H1 (cell line): ENCODE measurements around the gene BICRAL. TPM values are rescaled to one million over a fixed set of nuclear protein-coding genes. Genes with fewer than 3 reads are reported as not detected.

Experiments
- CTCF ChIA-PET: fragments of 300-600 bp; sonication (Branson Sonifier 250); formaldehyde crosslinking; loops from one replicate; lab custom pipeline; 2021; ENCODE audit not compliant: partially characterized antibody; lab: Charles Lee
- POLR2A ChIA-PET: fragments of 300-600 bp; sonication (Branson Sonifier 250); formaldehyde crosslinking; loops from one replicate; lab custom pipeline; 2021; ENCODE audit warnings: inconsistent platforms; ENCODE audit not compliant: partially characterized antibody; lab: Charles Lee
- DNase-seq, 2 experiments: peaks; one replicate each; pipeline versions ENCODE4 v3.0.0 to v3.0.0-alpha.2; 2010 to 2022; ENCODE audit warnings: low spot score in 2 of 2, low read depth in 1 of 2, mixed read lengths in 1 of 2
- FAIRE-seq: peaks from 2 replicates; lab custom pipeline; 2011; peaks lifted over from hg19 to GRCh38; lab: Jason Lieb, UNC
- H2AFZ ChIP-seq: 2 replicates; pipeline ENCODE4 v1.8.1; 2012; ENCODE audit warnings: low read length, inconsistent platforms
- H2AK5ac ChIP-seq: 2 replicates; pipeline ENCODE4 v1.6.1; 2013; ENCODE audit warnings: low read depth, low read length
- H2BK120ac ChIP-seq: replicated peaks from 2 replicates; pipeline ENCODE3; 2013; ENCODE audit warnings: low read depth, low read length, inconsistent platforms
- H2BK12ac ChIP-seq: 2 replicates; pipeline ENCODE4 v1.6.1; 2013; ENCODE audit warnings: low read depth, low read length
- H2BK15ac ChIP-seq: 2 replicates; pipeline ENCODE4 v1.6.1; 2013; ENCODE audit warnings: low read length
- H2BK20ac ChIP-seq: 2 replicates; pipeline ENCODE4 v1.6.1; 2013; ENCODE audit warnings: low read length
- H2BK5ac ChIP-seq: 2 replicates; pipeline ENCODE4 v1.6.1; 2013; ENCODE audit warnings: low read depth, low read length
- H3K14ac ChIP-seq: 2 replicates; pipeline ENCODE4 v1.6.1; 2013; ENCODE audit warnings: inconsistent platforms; ENCODE audit not compliant: insufficient read length
- H3K18ac ChIP-seq: 2 replicates; pipeline ENCODE4 v1.6.1; 2013; ENCODE audit warnings: low read length; ENCODE audit errors: extremely low read depth
- H3K23ac ChIP-seq: 2 replicates; pipeline ENCODE4 v1.6.1; 2013; ENCODE audit warnings: inconsistent platforms; ENCODE audit not compliant: insufficient read length
- H3K23me2 ChIP-seq: 2 replicates; pipeline ENCODE4 v1.6.1; 2013; ENCODE audit warnings: low read depth, low read length
- H3K27ac ChIP-seq: 2 replicates; pipeline ENCODE4 v1.6.1; 2011; ENCODE audit warnings: low read depth, low read length, inconsistent platforms
- H3K27me3 ChIP-seq, 4 experiments: replicated peaks in 1 of 4; 1 replicate in 1 of 4; 2 replicates in 3 of 4; pipeline versions ENCODE4 v1.6.1 to v1.8.1; 2011 to 2013; ENCODE audit warnings: low read length in 3 of 4, mild to moderate bottlenecking in 3 of 4, inconsistent platforms in 2 of 4, mixed read lengths in 2 of 4, moderate library complexity in 1 of 4; ENCODE audit not compliant: control insufficient read depth in 3 of 4, insufficient read depth in 3 of 4; ENCODE audit errors: extremely low read depth in 1 of 4
- H3K36me3 ChIP-seq, 4 experiments: 2 replicates each; pipeline versions ENCODE4 v1.6.1 to v1.8.1; 2011 to 2013; ENCODE audit warnings: mild to moderate bottlenecking in 4 of 4, low read length in 3 of 4, moderate library complexity in 2 of 4, control low read depth in 1 of 4, inconsistent platforms in 1 of 4; ENCODE audit not compliant: insufficient read depth in 4 of 4, control insufficient read depth in 2 of 4
- H3K4ac ChIP-seq: replicated peaks from 2 replicates; pipeline ENCODE3; 2013; ENCODE audit warnings: low read length, low read depth, mixed read lengths, inconsistent platforms; ENCODE audit not compliant: insufficient read length
- H3K4me1 ChIP-seq, 4 experiments: replicated peaks in 1 of 4; 1 replicate in 1 of 4; 2 replicates in 3 of 4; pipeline versions ENCODE4 v1.6.1 to v1.8.1; 2011 to 2013; ENCODE audit warnings: low read length in 3 of 4, inconsistent platforms in 2 of 4, mixed read lengths in 1 of 4; ENCODE audit not compliant: insufficient read depth in 4 of 4, control insufficient read depth in 3 of 4
- H3K4me2 ChIP-seq, 2 experiments: 2 replicates each; pipeline versions ENCODE4 v1.6.1 to v1.8.1; 2011 to 2013; ENCODE audit warnings: low read depth in 2 of 2, low read length in 2 of 2, control low read depth in 1 of 2, inconsistent platforms in 1 of 2, mild to moderate bottlenecking in 1 of 2; ENCODE audit not compliant: insufficient read depth in 1 of 2
- H3K4me3 ChIP-seq, 4 experiments: fragments of 200-600, 300-600 bp in 1 of 4; sonication (generic), shearing (Covaris generic), sonication (Bioruptor Twin) in 1 of 4; 2 replicates each; pipeline versions ENCODE4 v1.5.1 to v1.8.1; 2011 to 2016; ENCODE audit warnings: low read length in 4 of 4, low read depth in 3 of 4, control low read depth in 2 of 4, inconsistent platforms in 2 of 4, mild to moderate bottlenecking in 2 of 4, mixed read lengths in 1 of 4, moderate library complexity in 1 of 4; ENCODE audit not compliant: insufficient read depth in 2 of 4; ENCODE audit errors: extremely low read depth in 1 of 4
- H3K56ac ChIP-seq: replicated peaks from 2 replicates; pipeline ENCODE3; 2013; ENCODE audit warnings: low read depth, mild to moderate bottlenecking, mixed read lengths, low read length, inconsistent platforms; ENCODE audit not compliant: insufficient read length
- H3K79me1 ChIP-seq: 2 replicates; pipeline ENCODE4 v1.6.1; 2013; ENCODE audit warnings: low read depth, low read length, control low read depth
- H3K79me2 ChIP-seq, 2 experiments: 2 replicates each; pipeline versions ENCODE4 v1.6.1 to v1.8.1; 2012 to 2013; ENCODE audit warnings: low read length in 2 of 2, mild to moderate bottlenecking in 2 of 2, inconsistent platforms in 1 of 2; ENCODE audit not compliant: insufficient read depth in 2 of 2, control insufficient read depth in 1 of 2
- H3K9ac ChIP-seq, 4 experiments: replicated peaks in 1 of 4; 1 replicate in 1 of 4; 2 replicates in 3 of 4; pipeline versions ENCODE4 v1.6.1 to v1.8.1; 2011 to 2013; ENCODE audit warnings: low read depth in 3 of 4, low read length in 3 of 4, control low read depth in 2 of 4, mild to moderate bottlenecking in 2 of 4, moderate library complexity in 2 of 4, inconsistent platforms in 1 of 4; ENCODE audit errors: extremely low read depth in 1 of 4
- H3K9me3 ChIP-seq, 2 experiments: 2 replicates each; pipeline versions ENCODE4 v1.6.1 to v1.8.1; 2012 to 2013; ENCODE audit warnings: mild to moderate bottlenecking in 2 of 2, moderate library complexity in 2 of 2, control low read depth in 1 of 2, inconsistent platforms in 1 of 2, low read depth in 1 of 2, low read length in 1 of 2, mixed read lengths in 1 of 2; ENCODE audit not compliant: insufficient read depth in 2 of 2
- H4K20me1 ChIP-seq, 2 experiments: replicated peaks in 1 of 2; 2 replicates each; pipeline versions ENCODE3 to v1.8.1; 2011 to 2013; ENCODE audit warnings: inconsistent platforms in 2 of 2, low read length in 2 of 2, mild to moderate bottlenecking in 1 of 2; ENCODE audit not compliant: insufficient read depth in 2 of 2, control insufficient read depth in 1 of 2
- H4K5ac ChIP-seq: 2 replicates; pipeline ENCODE4 v1.6.1; 2013; ENCODE audit warnings: low read length, low read depth, mixed read lengths, inconsistent platforms; ENCODE audit not compliant: insufficient read length
- H4K8ac ChIP-seq: 2 replicates; pipeline ENCODE4 v1.8.0; 2013; ENCODE audit warnings: mild to moderate bottlenecking, moderate library complexity, low read length, inconsistent platforms; ENCODE audit not compliant: insufficient read depth; ENCODE audit errors: extremely low read depth
- H4K91ac ChIP-seq: replicated peaks from 2 replicates; pipeline ENCODE3; 2013; ENCODE audit warnings: low read length, mixed read lengths, inconsistent platforms; ENCODE audit not compliant: insufficient read length
- SRF ChIP-seq: IDR thresholded peaks from 2 replicates; pipeline ENCODE4 v1.6.1; 2011; ENCODE audit warnings: mild to moderate bottlenecking, low read depth, low read length, moderate library complexity
- WGBS, 2 experiments: shearing (Covaris generic) in 1 of 2; methylation state at CpG; one replicate each; pipeline versions ENCODE4 v1.1.6 to v1.1.7; 2013 to 2015; ENCODE audit warnings: low lambda C conversion rate in 2 of 2, mixed read lengths in 2 of 2, inconsistent platforms in 1 of 2, low coverage in 1 of 2, missing lambda C conversion rate in 1 of 2; ENCODE audit not compliant: insufficient replicate concordance in 2 of 2, insufficient coverage in 1 of 2, insufficient read length in 1 of 2; ENCODE audit errors: extremely low coverage in 1 of 2, missing lambda C conversion rate in 1 of 2; 5-methylcytosine and 5-hydroxymethylcytosine counted together
- polyA plus RNA-seq, 7 experiments: library from polyadenylated mRNA; depleted of rRNA in 3 of 7; stranded (reverse) in 5 of 7; unstranded in 2 of 7; fragments of >200 nt in 5 of 7; fragments of 200-250 nt in 2 of 7; gene quantifications; 1 replicate in 5 of 7; 2 replicates in 1 of 7; 4 replicates in 1 of 7; pipeline versions ENCODE4 v1.2.1 to v1.2.3, GENCODE V29; 2011 to 2013; ENCODE audit warnings: missing spikeins in 2 of 7, mixed read lengths in 2 of 7
- total RNA-seq: library from RNA; stranded (reverse); fragmentation: NEBNext Ultra II Directional; extraction: Animal tissue kit (Norgen Biotek cat#: 25700); gene quantifications from 2 replicates; pipeline ENCODE4 v1.2.1, GENCODE V29; 2021

BICRAL gene
- total and polyA plus RNA-seq, 2 of the 8 experiments (the other 6 are each of a cell fraction or from before 2014, with no cell fraction given), result 9.4 to 12.2 TPM

DNA sequence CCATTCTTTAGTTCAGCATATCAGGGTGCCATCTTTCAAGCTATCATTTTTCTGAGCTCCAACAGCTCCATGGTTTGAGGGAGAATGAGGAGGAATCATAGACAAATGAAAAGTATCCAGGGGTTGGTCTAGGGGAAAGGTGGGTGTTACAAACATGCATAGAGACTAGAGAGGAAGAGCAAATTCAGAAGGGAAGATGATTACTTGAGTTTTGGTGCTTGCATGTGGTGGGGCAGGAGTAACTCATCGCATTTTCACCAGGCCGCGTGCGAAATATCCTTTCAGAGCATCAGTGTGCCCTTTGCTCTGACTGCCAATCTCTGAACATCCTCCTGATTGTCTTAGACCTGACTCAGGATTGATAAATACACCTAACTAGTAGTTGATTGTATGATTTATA lies 7.7 kb upstream of the BICRAL start:
- no peak for TF ChIP-seq SRF
- TF ChIP-seq, all 59 proteins: peak for 0
- DNase-seq (no peak), FAIRE-seq (no peak)
- Histone ChIP-seq H2BK120ac (no peak overlapping the region), H3K4me2 (no peak overlapping the region), H3K23ac (no peak overlapping the region), H4K8ac (no peak overlapping the region), H3K9me3 (no peaks in the 10 kb centered on the region), H3K4me3 (no peak overlapping the region), H4K20me1 (no peaks in the 10 kb centered on the region), H2AK5ac (no peak overlapping the region), H3K27me3 (no peaks in the 10 kb centered on the region), H2AFZ (no peak overlapping the region), H3K56ac (no peak overlapping the region), H3K4me1 (peaks cover 5 to 16% (median 7%) of the 10 kb centered on the region in 4 experiments; a peak in 6 of 7 replicates), H3K9ac (no peak overlapping the region), H3K27ac (no peak overlapping the region), H3K79me2 (no peaks in the 10 kb centered on the region), H3K23me2 (no peaks in the 10 kb centered on the region; the same call in 1 of the 2 replicates), H4K5ac (no peak overlapping the region), H4K91ac (no peak overlapping the region), H2BK5ac (no peak overlapping the region), H3K18ac (no peak overlapping the region), H3K36me3 (no peaks in the 10 kb centered on the region; a peak in 1 of 8 replicates), H3K4ac (no peak overlapping the region), H3K14ac (no peak overlapping the region), H2BK12ac (no peak overlapping the region), H3K79me1 (no peaks in the 10 kb centered on the region; the same call in 1 of the 2 replicates), H2BK15ac (no peak overlapping the region), H2BK20ac (no peak overlapping the region)
- CTCF ChIA-PET, result interaction anchor here (0.7 kb wide), 2 partner anchors 41 to 71 kb away, joined by 3 read pairs; no protein-coding TSS in a partner anchor
- WGBS, 2 experiments, result 99% methylated on average over 4 of the region's 4 CpGs; no CpG with 5 or more reads in 1 of the 2 experiments
- POLR2A ChIA-PET, result interaction anchor here (0.7 to 16.3 kb wide), 3 partner anchors 10 to 32 kb away, joined by 3 to 268 read pairs (median 56); partner anchors contain the start of genes BICRAL and TBCC
